MM.1S (cell line): ENCODE measurements around the gene LTV1.

ENCODE experiments used
- DNase-seq: peaks from one replicate; pipeline ENCODE4 v3.0.0-alpha.2; 2015
- H2AFZ ChIP-seq: fragments of 300-600 bp; sonication (generic); 2 replicates; pipeline ENCODE4 v1.6.0; 2016; ENCODE audit warnings: antibody characterized with exemption, low read length
- H3F3A ChIP-seq: fragments of 300-600 bp; sonication (generic); 2 replicates; pipeline ENCODE4 v1.6.1; 2016; ENCODE audit warnings: mild to moderate bottlenecking, antibody characterized with exemption, low read length, moderate library complexity, mixed read lengths; ENCODE audit not compliant: insufficient read depth
- H3K27ac ChIP-seq: fragments of 300-600 bp; sonication (generic); 2 replicates; pipeline ENCODE4 v1.5.1; 2016; ENCODE audit warnings: mild to moderate bottlenecking, low read length
- H3K27me3 ChIP-seq: fragments of 300-600 bp; sonication (generic); replicated peaks from 2 replicates; pipeline ENCODE4 v1.6.0; 2016; ENCODE audit warnings: low read length; ENCODE audit not compliant: insufficient read depth
- H3K36me3 ChIP-seq: fragments of 300-600 bp; sonication (generic); replicated peaks from 2 replicates; pipeline ENCODE4 v1.6.1; 2016; ENCODE audit warnings: mild to moderate bottlenecking, low read length, mixed read lengths; ENCODE audit not compliant: insufficient read depth
- H3K4me1 ChIP-seq: fragments of 300-600 bp; sonication (generic); 2 replicates; pipeline ENCODE4 v1.6.1; 2016; ENCODE audit warnings: low read length, mixed read lengths
- H3K4me2 ChIP-seq: fragments of 300-600 bp; sonication (generic); 2 replicates; pipeline ENCODE4 v1.6.0; 2016; ENCODE audit warnings: low read depth, low read length
- H3K4me3 ChIP-seq: fragments of 300-600 bp; sonication (generic); 2 replicates; pipeline ENCODE4 v1.5.1; 2016; ENCODE audit warnings: low read length, mixed read lengths
- H3K79me2 ChIP-seq: fragments of 300-600 bp; sonication (generic); 2 replicates; pipeline ENCODE4 v1.6.1; 2016; ENCODE audit warnings: mixed run types, low read length, mixed read lengths
- H3K9ac ChIP-seq: fragments of 300-600 bp; sonication (generic); 2 replicates; pipeline ENCODE4 v1.6.1; 2016; ENCODE audit warnings: low read length, mixed read lengths
- H3K9me2 ChIP-seq: fragments of 300-600 bp; sonication (generic); replicated peaks from 2 replicates; pipeline ENCODE4 v1.6.1; 2016; ENCODE audit warnings: mild to moderate bottlenecking, low read length, mixed read lengths; ENCODE audit not compliant: insufficient read depth
- H3K9me3 ChIP-seq: fragments of 300-600 bp; sonication (generic); replicated peaks from 2 replicates; pipeline ENCODE4 v1.6.1; 2016; ENCODE audit warnings: mild to moderate bottlenecking, low read length, mixed read lengths; ENCODE audit not compliant: insufficient read depth
- H4K20me1 ChIP-seq: fragments of 300-600 bp; sonication (generic); 2 replicates; pipeline ENCODE4 v1.6.1; 2016; ENCODE audit warnings: mild to moderate bottlenecking, low read length, moderate library complexity, mixed read lengths; ENCODE audit not compliant: insufficient read depth
- EZH2 ChIP-seq: fragments of 300-600 bp; sonication (generic); optimal IDR thresholded peaks from 2 replicates; pipeline ENCODE3; 2017; ENCODE audit warnings: low read depth, mild to moderate bottlenecking, antibody characterized with exemption, low read length, mixed read lengths
- EZH2phosphoT487 ChIP-seq: fragments of 300-600 bp; sonication (generic); IDR thresholded peaks from 2 replicates; pipeline ENCODE4 v1.6.1; 2018; ENCODE audit warnings: antibody characterized with exemption, low read length
- TF ChIP-seq, protein P1 (sequence below): fragments of 300-600 bp; sonication (generic); IDR thresholded peaks from 2 replicates; pipeline ENCODE4 v1.5.1; 2016; ENCODE audit warnings: antibody characterized with exemption, low read length, mixed read lengths

The LTV1 gene

DNA sequence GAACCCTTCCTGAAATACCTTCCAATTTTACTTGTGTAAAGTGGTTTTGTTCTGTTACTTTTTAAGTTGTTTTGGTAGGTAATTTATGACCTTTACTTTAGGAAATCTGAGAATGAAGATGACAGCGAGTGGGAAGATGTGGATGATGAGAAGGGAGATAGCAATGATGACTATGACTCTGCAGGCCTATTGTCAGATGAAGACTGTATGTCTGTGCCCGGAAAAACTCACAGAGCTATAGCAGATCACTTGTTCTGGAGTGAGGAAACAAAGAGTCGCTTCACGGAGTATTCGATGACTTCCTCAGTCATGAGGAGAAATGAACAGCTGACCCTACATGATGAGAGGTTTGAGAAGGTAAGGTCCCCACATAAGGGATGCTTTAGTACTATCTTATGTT is 14.5 kb downstream of the LTV1 start:
- H4K20me1 ChIP-seq: no peaks in the 10 kb centered on the region
- H3K9ac ChIP-seq: no peak overlapping the region
- TF ChIP-seq, protein P1, sequence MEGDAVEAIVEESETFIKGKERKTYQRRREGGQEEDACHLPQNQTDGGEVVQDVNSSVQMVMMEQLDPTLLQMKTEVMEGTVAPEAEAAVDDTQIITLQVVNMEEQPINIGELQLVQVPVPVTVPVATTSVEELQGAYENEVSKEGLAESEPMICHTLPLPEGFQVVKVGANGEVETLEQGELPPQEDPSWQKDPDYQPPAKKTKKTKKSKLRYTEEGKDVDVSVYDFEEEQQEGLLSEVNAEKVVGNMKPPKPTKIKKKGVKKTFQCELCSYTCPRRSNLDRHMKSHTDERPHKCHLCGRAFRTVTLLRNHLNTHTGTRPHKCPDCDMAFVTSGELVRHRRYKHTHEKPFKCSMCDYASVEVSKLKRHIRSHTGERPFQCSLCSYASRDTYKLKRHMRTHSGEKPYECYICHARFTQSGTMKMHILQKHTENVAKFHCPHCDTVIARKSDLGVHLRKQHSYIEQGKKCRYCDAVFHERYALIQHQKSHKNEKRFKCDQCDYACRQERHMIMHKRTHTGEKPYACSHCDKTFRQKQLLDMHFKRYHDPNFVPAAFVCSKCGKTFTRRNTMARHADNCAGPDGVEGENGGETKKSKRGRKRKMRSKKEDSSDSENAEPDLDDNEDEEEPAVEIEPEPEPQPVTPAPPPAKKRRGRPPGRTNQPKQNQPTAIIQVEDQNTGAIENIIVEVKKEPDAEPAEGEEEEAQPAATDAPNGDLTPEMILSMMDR: no peak
- no peak for TF ChIP-seq EZH2phosphoT487
- no peak for TF ChIP-seq EZH2
- no peaks in the 10 kb centered on the region; the same call in 1 of the 2 replicates for H3K36me3 ChIP-seq
- H3K4me1 ChIP-seq: no peaks in the 10 kb centered on the region
- no peaks in the 10 kb centered on the region for H3K9me2 ChIP-seq
- no peaks in the 10 kb centered on the region for H3K27me3 ChIP-seq
- H2AFZ ChIP-seq: no peak overlapping the region
- no peaks in the 10 kb centered on the region for H3F3A ChIP-seq
- H3K9me3 ChIP-seq: no peaks in the 10 kb centered on the region
- H3K4me2 ChIP-seq: no peak overlapping the region
- DNase-seq: no peak
- H3K4me3 ChIP-seq: no peak overlapping the region
- H3K27ac ChIP-seq: no peak overlapping the region
- H3K79me2 ChIP-seq: no peaks in the 10 kb centered on the region

DNA sequence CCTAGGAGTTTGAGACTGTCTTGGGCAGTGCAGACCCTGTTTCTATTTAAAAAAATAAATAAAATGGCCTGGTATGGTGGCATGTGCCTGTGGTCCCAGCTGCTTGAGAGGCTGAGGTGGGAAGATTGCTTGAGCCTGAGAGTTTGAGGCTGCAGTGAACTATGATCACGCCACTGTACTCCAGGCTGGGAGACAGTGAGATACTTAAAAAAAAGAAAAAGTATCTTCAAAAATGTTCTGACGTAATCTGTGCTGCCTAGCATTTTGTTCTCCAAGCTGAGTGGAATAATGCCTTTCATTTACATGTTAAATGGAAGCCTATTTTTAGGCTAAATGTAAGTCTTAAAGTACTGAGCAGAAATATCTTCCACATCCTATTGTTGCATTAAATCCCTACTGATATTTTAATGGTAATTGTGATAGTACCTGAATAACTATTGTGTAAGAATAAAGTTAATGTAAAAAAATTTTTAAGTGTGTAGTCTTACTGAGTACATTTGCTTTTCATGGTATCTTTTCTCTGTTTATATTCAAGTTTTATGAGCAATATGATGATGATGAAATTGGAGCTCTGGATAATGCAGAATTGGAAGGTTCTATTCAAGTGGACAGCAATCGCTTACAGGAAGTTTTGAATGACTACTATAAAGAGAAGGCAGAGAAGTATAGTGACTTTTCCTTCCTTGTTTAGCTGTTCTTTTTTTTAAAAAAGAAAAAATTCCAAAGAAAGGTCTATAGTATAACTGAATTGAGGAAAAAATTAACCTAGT is 16.9 kb downstream of the LTV1 start:
- Histone ChIP-seq H3K4me2 (no peak overlapping the region), H3K9ac (no peak overlapping the region), H2AFZ (no peak overlapping the region), H4K20me1 (no peaks in the 10 kb centered on the region), H3K9me3 (no peaks in the 10 kb centered on the region), H3K27me3 (no peaks in the 10 kb centered on the region), H3K4me3 (no peak overlapping the region), H3K27ac (no peak overlapping the region), H3K36me3 (no peaks in the 10 kb centered on the region; the same call in 1 of the 2 replicates), H3K79me2 (no peaks in the 10 kb centered on the region), H3K9me2 (no peaks in the 10 kb centered on the region), H3F3A (no peaks in the 10 kb centered on the region), H3K4me1 (no peaks in the 10 kb centered on the region)
- TF ChIP-seq EZH2: no peak
- no peak for TF ChIP-seq EZH2phosphoT487
- TF ChIP-seq, protein P1: no peak
- DNase-seq: no peak

DNA sequence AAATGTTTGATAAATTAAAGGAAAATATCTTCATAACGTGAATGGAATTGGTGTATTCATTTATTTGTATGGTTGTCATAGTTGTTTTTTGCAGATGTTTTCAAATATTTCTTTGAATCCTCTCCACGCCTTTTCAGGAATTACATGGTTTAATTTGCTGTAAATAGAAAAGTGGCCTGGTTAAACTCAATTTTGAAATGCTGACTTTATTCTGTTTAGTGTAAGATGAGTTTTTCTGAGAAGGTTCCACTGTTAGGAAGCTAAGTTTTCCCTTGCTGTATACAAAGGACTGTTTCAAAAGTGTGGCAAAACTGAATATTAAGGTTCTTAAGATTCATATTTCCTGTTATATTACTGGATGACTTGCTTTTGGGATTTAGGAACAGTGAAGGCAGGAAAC is 20.6 kb downstream of the LTV1 start:
- H3F3A ChIP-seq: no peaks in the 10 kb centered on the region

More for the DNA sequence above, 20.6 kb downstream of the LTV1 start:
- Histone ChIP-seq H4K20me1 (no peaks in the 10 kb centered on the region), H3K9ac (no peak overlapping the region), H3K9me2 (no peaks in the 10 kb centered on the region), H2AFZ (no peak overlapping the region), H3K27me3 (no peaks in the 10 kb centered on the region), H3K4me1 (no peaks in the 10 kb centered on the region), H3K79me2 (no peaks in the 10 kb centered on the region), H3K4me3 (no peak overlapping the region), H3K36me3 (no peaks in the 10 kb centered on the region; the same call in 1 of the 2 replicates), H3K9me3 (no peaks in the 10 kb centered on the region), H3K4me2 (no peak overlapping the region), H3K27ac (no peak overlapping the region)
- DNase-seq: no peak
- TF ChIP-seq EZH2phosphoT487 (no peak), EZH2 (no peak)
- TF ChIP-seq, protein P1: no peak
